K562 (cell line): ENCODE measurements around the gene FEM1B. TPM values are rescaled to one million over a fixed set of nuclear protein-coding genes. Genes with fewer than 3 reads are reported as not detected.

Experiments
- CC2D1A ChIP-seq: fragments of 450-650 bp; IDR thresholded peaks from 2 replicates; pipeline ENCODE4 v1.6.1; 2017; ENCODE audit warnings: mild to moderate bottlenecking
- ELF1 ChIP-seq: fragments of 200-800 bp; sonication (Bioruptor generic); IDR thresholded peaks from 2 replicates; pipeline ENCODE4 v1.6.1; 2016; ENCODE audit warnings: missing genetic modification characterization, missing compliant biosample characterization
- MBD2 ChIP-seq: sonication (generic); IDR thresholded peaks from 2 replicates; pipeline ENCODE4 v1.6.1; 2016; ENCODE audit warnings: low read depth, borderline replicate concordance
- NCOA4 ChIP-seq: fragments of 450-650 bp; IDR thresholded peaks from 2 replicates; pipeline ENCODE4 v1.6.1; 2018; ENCODE audit warnings: mild to moderate bottlenecking; ENCODE audit not compliant: partially characterized antibody
- RBM34 ChIP-seq: fragments of 200-400 bp; formaldehyde crosslinking; IDR thresholded peaks from 2 replicates; pipeline ENCODE4 v1.6.1; 2018; ENCODE audit warnings: low read length, borderline replicate concordance; ENCODE audit not compliant: insufficient read depth
- SMAD4 ChIP-seq: fragments of 250-450 bp; sonication (Bioruptor Pico); conservative IDR thresholded peaks from 2 replicates; pipeline ENCODE4 v1.8.0; 2021; ENCODE audit warnings: inconsistent platforms, mild to moderate bottlenecking, moderate library complexity
- SREBF1 ChIP-seq: fragments of 150-350 bp; IDR thresholded peaks from 2 replicates; pipeline ENCODE4 v1.6.1; 2014; ENCODE audit warnings: antibody characterized with exemption, low read depth, low read length, borderline replicate concordance
- TCF7 ChIP-seq: sonication (generic); IDR thresholded peaks from 2 replicates; pipeline ENCODE4 v1.6.1; 2016; ENCODE audit warnings: antibody characterized with exemption, borderline replicate concordance
- TCFL5 ChIP-seq: fragments of 250-450 bp; sonication (Bioruptor Pico); conservative IDR thresholded peaks from 2 replicates; pipeline ENCODE4 v1.6.1; 2021; ENCODE audit warnings: mild to moderate bottlenecking, moderate library complexity, matching md5 sums
- TOE1 ChIP-seq, 2 experiments: fragments of 450-650 bp in 1 of 2; sonication (generic) in 1 of 2; formaldehyde crosslinking in 1 of 2; IDR thresholded peaks; 2 replicates each; pipeline versions ENCODE4 v1.7.1 to v1.8.0; 2016 to 2022; ENCODE audit warnings: borderline replicate concordance in 2 of 2, mild to moderate bottlenecking in 2 of 2, antibody characterized with exemption in 1 of 2, inconsistent platforms in 1 of 2, low read depth in 1 of 2, missing genetic modification reagents in 1 of 2, moderate library complexity in 1 of 2
- TRIM28 ChIP-seq: fragments of 450-650 bp; IDR thresholded peaks from 2 replicates; pipeline ENCODE4 v1.6.1; 2017
- ZC3H4 ChIP-seq: sonication (generic); formaldehyde crosslinking; IDR thresholded peaks from 2 replicates; pipeline ENCODE4 v1.9.0; 2021; ENCODE audit warnings: missing genetic modification reagents, borderline replicate concordance
- ZNF586 ChIP-seq: fragments of 450-650 bp; formaldehyde crosslinking; conservative IDR thresholded peaks from 2 replicates; pipeline ENCODE4 v1.4.0; 2020; ENCODE audit warnings: mild to moderate bottlenecking, moderate library complexity
- ZNF668 ChIP-seq: fragments of 250-450 bp; sonication (Bioruptor Pico); IDR thresholded peaks from 2 replicates; pipeline ENCODE4 v1.8.0; 2022; ENCODE audit warnings: mild to moderate bottlenecking, inconsistent platforms
- ZNF696 ChIP-seq: fragments of 250-450 bp; sonication (Bioruptor Pico); conservative IDR thresholded peaks from 2 replicates; pipeline ENCODE4 v1.4.0; 2020; ENCODE audit warnings: mild to moderate bottlenecking, moderate library complexity
- polyA plus RNA-seq, 8 experiments: library from polyadenylated mRNA; depleted of rRNA in 4 of 8; stranded (reverse) in 5 of 8; unstranded in 3 of 8; fragments of >200 nt; fragmentation: Nextera tagmentation in 2 of 8; fragmentation: Illumina TruSeq in 1 of 8; extraction: Ambion mirVana in 2 of 8; extraction: Trizol in 1 of 8; gene quantifications; 2 replicates each; pipeline versions ENCODE4 v1.2.1 to v1.2.3, GENCODE V29; 2011 to 2014; ENCODE audit warnings: inconsistent platforms in 1 of 8, missing spikeins in 1 of 8
- total RNA-seq, 7 experiments: library from RNA; depleted of rRNA in 6 of 7; stranded (reverse); fragments of >200 nt in 6 of 7; fragmentation: Illumina TruSeq in 2 of 7; extraction: Trizol in 2 of 7; gene quantifications; 2 replicates each; pipeline versions ENCODE4 v1.2.1 to v1.2.3, GENCODE V29; 2011 to 2021; ENCODE audit warnings: low replicate concordance in 1 of 7
- TF ChIP-seq, protein P1 (sequence below), 2 experiments: fragments of 450-650 bp; IDR thresholded peaks; 2 replicates each; pipeline ENCODE4 v1.6.1; 2016
- TF ChIP-seq, protein P2 (sequence below), 2 experiments: IDR thresholded peaks; 2 replicates each; pipeline ENCODE4 v1.6.1; 2011; ENCODE audit warnings: borderline replicate concordance in 1 of 2, control low read depth in 1 of 2, low read depth in 1 of 2, low read length in 1 of 2, mild to moderate bottlenecking in 1 of 2, mixed read lengths in 1 of 2, moderate library complexity in 1 of 2; ENCODE audit not compliant: insufficient read depth in 1 of 2, insufficient read length in 1 of 2, poor library complexity in 1 of 2, severe bottlenecking in 1 of 2; ENCODE audit errors: extremely low read depth in 1 of 2
- TF ChIP-seq, protein P3 (sequence below): fragments of 450-650 bp; IDR thresholded peaks from 2 replicates; pipeline ENCODE4 v1.6.1; 2016; ENCODE audit warnings: mild to moderate bottlenecking
- TF ChIP-seq, protein P4 (sequence below): fragments of 250-450 bp; sonication (Bioruptor Pico); IDR thresholded peaks from 2 replicates; pipeline ENCODE4 v1.4.0; 2020; ENCODE audit warnings: mild to moderate bottlenecking, moderate library complexity

Gene FEM1B
- total and polyA plus RNA-seq, 9 of the 15 experiments (the other 6 are each of a cell fraction or from before 2014, with no cell fraction given) = 5.9 to 61.6 (median 20.1) TPM

DNA sequence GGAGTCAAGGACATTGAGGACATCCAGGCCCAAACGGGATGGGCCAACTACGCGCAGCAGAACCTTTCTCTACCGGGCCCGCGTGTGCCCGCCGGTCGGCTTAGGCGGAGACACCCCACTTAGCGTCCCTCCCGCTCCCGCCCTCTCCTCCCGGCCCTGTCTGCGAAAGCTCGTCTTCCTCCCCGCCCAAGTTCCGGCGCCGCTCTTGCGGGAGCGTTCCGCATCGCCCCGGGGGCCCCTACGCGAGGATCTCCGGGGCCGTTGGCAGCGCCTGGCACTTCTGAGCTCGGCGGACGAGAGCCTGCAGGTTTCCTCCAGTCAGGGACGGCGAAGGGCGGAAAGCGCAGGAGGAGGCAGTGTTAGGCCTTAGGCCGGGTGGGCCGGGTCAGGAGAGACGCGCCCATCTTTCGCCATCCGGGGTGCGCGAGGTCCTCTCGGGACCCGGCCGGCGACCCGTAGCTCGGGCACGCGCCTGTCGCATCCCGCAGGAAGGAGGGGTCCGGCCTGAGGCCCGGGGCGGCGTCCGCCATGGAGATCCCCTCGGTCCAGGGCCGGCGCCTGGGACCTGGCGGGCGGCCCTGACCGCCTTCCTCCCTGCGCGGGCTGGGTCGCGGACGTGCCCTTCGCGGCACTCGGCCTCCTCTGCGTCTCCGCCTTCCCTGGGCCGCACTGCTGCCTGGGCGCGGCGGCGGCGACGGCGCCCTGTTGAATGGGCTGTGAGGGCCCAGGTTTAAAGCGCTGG, at the start of gene FEM1B (continued):
- TF ChIP-seq SREBF1 = no peak
- TF ChIP-seq TCF7 = no peak
- TF ChIP-seq, protein P1, sequence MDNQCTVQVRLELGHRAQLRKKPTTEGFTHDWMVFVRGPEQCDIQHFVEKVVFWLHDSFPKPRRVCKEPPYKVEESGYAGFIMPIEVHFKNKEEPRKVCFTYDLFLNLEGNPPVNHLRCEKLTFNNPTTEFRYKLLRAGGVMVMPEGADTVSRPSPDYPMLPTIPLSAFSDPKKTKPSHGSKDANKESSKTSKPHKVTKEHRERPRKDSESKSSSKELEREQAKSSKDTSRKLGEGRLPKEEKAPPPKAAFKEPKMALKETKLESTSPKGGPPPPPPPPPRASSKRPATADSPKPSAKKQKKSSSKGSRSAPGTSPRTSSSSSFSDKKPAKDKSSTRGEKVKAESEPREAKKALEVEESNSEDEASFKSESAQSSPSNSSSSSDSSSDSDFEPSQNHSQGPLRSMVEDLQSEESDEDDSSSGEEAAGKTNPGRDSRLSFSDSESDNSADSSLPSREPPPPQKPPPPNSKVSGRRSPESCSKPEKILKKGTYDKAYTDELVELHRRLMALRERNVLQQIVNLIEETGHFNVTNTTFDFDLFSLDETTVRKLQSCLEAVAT (IDR thresholded peaks at IDR 0.05) = no peak
- TF ChIP-seq NCOA4 = no peak
- no peak for TF ChIP-seq ZNF696 (CRISPR knock-in tag)
- TF ChIP-seq SMAD4 (CRISPR knock-in tag) = peak; percentile 82
- TF ChIP-seq ZNF586 (CRISPR knock-in tag) = no peak
- no peak for TF ChIP-seq TCFL5
- TF ChIP-seq MBD2 = peak; percentile 61
- TF ChIP-seq, protein P2, sequence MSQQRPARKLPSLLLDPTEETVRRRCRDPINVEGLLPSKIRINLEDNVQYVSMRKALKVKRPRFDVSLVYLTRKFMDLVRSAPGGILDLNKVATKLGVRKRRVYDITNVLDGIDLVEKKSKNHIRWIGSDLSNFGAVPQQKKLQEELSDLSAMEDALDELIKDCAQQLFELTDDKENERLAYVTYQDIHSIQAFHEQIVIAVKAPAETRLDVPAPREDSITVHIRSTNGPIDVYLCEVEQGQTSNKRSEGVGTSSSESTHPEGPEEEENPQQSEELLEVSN (IDR thresholded peaks at IDR 0.05; ENCODE audit: borderline replicate concordance in 1 of 2, extremely low read depth in 1 of 2, insufficient read depth in 1 of 2, insufficient read length in 1 of 2, low read depth in 1 of 2, low read length in 1 of 2, poor library complexity in 1 of 2, severe bottlenecking in 1 of 2) = peak; percentile 34 to 59
- TF ChIP-seq TRIM28 = peak; percentile 34
- TF ChIP-seq, protein P3, sequence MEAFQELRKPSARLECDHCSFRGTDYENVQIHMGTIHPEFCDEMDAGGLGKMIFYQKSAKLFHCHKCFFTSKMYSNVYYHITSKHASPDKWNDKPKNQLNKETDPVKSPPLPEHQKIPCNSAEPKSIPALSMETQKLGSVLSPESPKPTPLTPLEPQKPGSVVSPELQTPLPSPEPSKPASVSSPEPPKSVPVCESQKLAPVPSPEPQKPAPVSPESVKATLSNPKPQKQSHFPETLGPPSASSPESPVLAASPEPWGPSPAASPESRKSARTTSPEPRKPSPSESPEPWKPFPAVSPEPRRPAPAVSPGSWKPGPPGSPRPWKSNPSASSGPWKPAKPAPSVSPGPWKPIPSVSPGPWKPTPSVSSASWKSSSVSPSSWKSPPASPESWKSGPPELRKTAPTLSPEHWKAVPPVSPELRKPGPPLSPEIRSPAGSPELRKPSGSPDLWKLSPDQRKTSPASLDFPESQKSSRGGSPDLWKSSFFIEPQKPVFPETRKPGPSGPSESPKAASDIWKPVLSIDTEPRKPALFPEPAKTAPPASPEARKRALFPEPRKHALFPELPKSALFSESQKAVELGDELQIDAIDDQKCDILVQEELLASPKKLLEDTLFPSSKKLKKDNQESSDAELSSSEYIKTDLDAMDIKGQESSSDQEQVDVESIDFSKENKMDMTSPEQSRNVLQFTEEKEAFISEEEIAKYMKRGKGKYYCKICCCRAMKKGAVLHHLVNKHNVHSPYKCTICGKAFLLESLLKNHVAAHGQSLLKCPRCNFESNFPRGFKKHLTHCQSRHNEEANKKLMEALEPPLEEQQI = peak; percentile 77
- peak; percentile 60 for TF ChIP-seq ELF1 (tag)
- peak; percentile 88 for TF ChIP-seq TOE1 (IDR thresholded peaks at IDR 0.05; ENCODE audit: borderline replicate concordance)
- no peak for TF ChIP-seq TOE1 (CRISPR knock-in tag; IDR thresholded peaks at IDR 0.05; ENCODE audit: borderline replicate concordance, low read depth)
- no peak for TF ChIP-seq ZC3H4 (CRISPR knock-in tag)
- TF ChIP-seq ZNF668 (CRISPR knock-in tag) = no peak
- TF ChIP-seq, protein P4, sequence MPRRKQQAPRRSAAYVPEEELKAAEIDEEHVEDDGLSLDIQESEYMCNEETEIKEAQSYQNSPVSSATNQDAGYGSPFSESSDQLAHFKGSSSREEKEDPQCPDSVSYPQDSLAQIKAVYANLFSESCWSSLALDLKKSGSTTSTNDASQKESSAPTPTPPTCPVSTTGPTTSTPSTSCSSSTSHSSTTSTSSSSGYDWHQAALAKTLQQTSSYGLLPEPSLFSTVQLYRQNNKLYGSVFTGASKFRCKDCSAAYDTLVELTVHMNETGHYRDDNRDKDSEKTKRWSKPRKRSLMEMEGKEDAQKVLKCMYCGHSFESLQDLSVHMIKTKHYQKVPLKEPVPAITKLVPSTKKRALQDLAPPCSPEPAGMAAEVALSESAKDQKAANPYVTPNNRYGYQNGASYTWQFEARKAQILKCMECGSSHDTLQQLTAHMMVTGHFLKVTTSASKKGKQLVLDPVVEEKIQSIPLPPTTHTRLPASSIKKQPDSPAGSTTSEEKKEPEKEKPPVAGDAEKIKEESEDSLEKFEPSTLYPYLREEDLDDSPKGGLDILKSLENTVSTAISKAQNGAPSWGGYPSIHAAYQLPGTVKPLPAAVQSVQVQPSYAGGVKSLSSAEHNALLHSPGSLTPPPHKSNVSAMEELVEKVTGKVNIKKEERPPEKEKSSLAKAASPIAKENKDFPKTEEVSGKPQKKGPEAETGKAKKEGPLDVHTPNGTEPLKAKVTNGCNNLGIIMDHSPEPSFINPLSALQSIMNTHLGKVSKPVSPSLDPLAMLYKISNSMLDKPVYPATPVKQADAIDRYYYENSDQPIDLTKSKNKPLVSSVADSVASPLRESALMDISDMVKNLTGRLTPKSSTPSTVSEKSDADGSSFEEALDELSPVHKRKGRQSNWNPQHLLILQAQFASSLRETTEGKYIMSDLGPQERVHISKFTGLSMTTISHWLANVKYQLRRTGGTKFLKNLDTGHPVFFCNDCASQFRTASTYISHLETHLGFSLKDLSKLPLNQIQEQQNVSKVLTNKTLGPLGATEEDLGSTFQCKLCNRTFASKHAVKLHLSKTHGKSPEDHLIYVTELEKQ (CRISPR knock-in tag) = no peak
- TF ChIP-seq CC2D1A = 0 out of 2 replicates have a peak, but pooled peaks have one; percentile 37
- no peak for TF ChIP-seq RBM34
